PFSK-1 (cell line): ENCODE data around the gene SCUBE2.

Source experiments
- FOXP2 ChIP-seq: optimal IDR thresholded peaks from 2 replicates; pipeline ENCODE3; 2011; ENCODE audit warnings: borderline replicate concordance, control low read depth, inconsistent platforms; ENCODE audit not compliant: insufficient read depth; ENCODE audit errors: extremely low read length, extremely low read depth
- POLR2AphosphoS5 ChIP-seq: IDR thresholded peaks from 2 replicates; pipeline ENCODE4 v1.6.1; 2012; ENCODE audit warnings: low read depth, mild to moderate bottlenecking, control low read depth, low read length, moderate library complexity
- SIN3A ChIP-seq: IDR thresholded peaks from 2 replicates; pipeline ENCODE4 v1.6.1; 2012; ENCODE audit warnings: mild to moderate bottlenecking, low read length, moderate library complexity, borderline replicate concordance; ENCODE audit not compliant: insufficient read depth
- TAF1 ChIP-seq: IDR thresholded peaks from 2 replicates; pipeline ENCODE4 v1.6.1; 2012; ENCODE audit warnings: low read length, control low read depth, borderline replicate concordance; ENCODE audit not compliant: insufficient read depth
- TF ChIP-seq, protein P1 (sequence below), 2 experiments: IDR thresholded peaks; 2 replicates each; pipeline versions ENCODE4 v1.6.1 to v1.8.0; 2011 to 2012; ENCODE audit warnings: low read depth in 2 of 2, low read length in 2 of 2, control low read depth in 1 of 2, inconsistent platforms in 1 of 2, mild to moderate bottlenecking in 1 of 2, moderate library complexity in 1 of 2; ENCODE audit not compliant: insufficient read depth in 1 of 2

The SCUBE2 gene

DNA sequence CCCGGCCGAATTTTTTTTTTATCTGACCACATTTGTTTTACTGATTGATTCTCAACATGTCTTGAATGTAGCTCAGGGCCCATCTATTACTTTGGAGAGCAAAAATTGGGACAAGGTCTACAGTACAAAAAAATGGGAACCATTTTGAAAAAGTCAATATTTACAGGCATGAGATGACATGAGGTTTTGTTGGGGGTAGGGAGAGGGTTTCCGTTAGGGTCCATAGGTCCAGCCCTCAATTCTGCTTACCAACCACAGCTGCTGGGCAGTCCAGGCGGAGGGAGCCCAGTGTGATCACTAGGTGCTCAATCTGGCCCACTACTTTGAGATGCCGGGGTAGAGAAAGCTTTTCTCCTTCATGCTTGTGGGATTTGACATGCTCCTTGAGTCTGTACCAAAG lies 105.9 kb downstream of the SCUBE2 start:
- TF ChIP-seq SIN3A (no peak), POLR2AphosphoS5 (no peak), FOXP2 (no peak), TAF1 (no peak)
- TF ChIP-seq, protein P1, sequence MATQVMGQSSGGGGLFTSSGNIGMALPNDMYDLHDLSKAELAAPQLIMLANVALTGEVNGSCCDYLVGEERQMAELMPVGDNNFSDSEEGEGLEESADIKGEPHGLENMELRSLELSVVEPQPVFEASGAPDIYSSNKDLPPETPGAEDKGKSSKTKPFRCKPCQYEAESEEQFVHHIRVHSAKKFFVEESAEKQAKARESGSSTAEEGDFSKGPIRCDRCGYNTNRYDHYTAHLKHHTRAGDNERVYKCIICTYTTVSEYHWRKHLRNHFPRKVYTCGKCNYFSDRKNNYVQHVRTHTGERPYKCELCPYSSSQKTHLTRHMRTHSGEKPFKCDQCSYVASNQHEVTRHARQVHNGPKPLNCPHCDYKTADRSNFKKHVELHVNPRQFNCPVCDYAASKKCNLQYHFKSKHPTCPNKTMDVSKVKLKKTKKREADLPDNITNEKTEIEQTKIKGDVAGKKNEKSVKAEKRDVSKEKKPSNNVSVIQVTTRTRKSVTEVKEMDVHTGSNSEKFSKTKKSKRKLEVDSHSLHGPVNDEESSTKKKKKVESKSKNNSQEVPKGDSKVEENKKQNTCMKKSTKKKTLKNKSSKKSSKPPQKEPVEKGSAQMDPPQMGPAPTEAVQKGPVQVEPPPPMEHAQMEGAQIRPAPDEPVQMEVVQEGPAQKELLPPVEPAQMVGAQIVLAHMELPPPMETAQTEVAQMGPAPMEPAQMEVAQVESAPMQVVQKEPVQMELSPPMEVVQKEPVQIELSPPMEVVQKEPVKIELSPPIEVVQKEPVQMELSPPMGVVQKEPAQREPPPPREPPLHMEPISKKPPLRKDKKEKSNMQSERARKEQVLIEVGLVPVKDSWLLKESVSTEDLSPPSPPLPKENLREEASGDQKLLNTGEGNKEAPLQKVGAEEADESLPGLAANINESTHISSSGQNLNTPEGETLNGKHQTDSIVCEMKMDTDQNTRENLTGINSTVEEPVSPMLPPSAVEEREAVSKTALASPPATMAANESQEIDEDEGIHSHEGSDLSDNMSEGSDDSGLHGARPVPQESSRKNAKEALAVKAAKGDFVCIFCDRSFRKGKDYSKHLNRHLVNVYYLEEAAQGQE (IDR thresholded peaks at IDR 0.05; ENCODE audit: insufficient read depth in 1 of 2, low read depth in 2 of 2, low read length in 2 of 2), result no peak

- TF ChIP-seq, protein P1 (IDR thresholded peaks at IDR 0.05; ENCODE audit: insufficient read depth in 1 of 2, low read depth in 2 of 2, low read length in 2 of 2), result no peak
- no peak for TF ChIP-seq TAF1
- no peak for TF ChIP-seq SIN3A
- no peak for TF ChIP-seq POLR2AphosphoS5
- TF ChIP-seq FOXP2, result no peak
Measured at GRCh38 chr11:8983552-8983951, 107.8 kb downstream of the SCUBE2 start.

- TF ChIP-seq, protein P1 (IDR thresholded peaks at IDR 0.05; ENCODE audit: insufficient read depth in 1 of 2, low read depth in 2 of 2, low read length in 2 of 2), result no peak
- TF ChIP-seq SIN3A, result no peak
Measured at GRCh38 chr11:8980485-8980884, 110.9 kb downstream of the SCUBE2 start.

- TF ChIP-seq FOXP2, result no peak
- no peak for TF ChIP-seq SIN3A
- TF ChIP-seq, protein P1 (IDR thresholded peaks at IDR 0.05; ENCODE audit: insufficient read depth in 1 of 2, low read depth in 2 of 2, low read length in 2 of 2), result no peak
- no peak for TF ChIP-seq POLR2AphosphoS5
- no peak for TF ChIP-seq TAF1
Measured at GRCh38 chr11:8973121-8973520, 118.3 kb downstream of the SCUBE2 start.

- TF ChIP-seq SIN3A, result no peak
- no peak for TF ChIP-seq FOXP2
- TF ChIP-seq POLR2AphosphoS5, result no peak
- no peak for TF ChIP-seq TAF1
- TF ChIP-seq, protein P1 (IDR thresholded peaks at IDR 0.05; ENCODE audit: insufficient read depth in 1 of 2, low read depth in 2 of 2, low read length in 2 of 2), result no peak
Measured at GRCh38 chr11:8971924-8972316, 119.5 kb downstream of the SCUBE2 start.
